Measurements from ENCODE around the gene KHNYN.

Gene KHNYN

DNA sequence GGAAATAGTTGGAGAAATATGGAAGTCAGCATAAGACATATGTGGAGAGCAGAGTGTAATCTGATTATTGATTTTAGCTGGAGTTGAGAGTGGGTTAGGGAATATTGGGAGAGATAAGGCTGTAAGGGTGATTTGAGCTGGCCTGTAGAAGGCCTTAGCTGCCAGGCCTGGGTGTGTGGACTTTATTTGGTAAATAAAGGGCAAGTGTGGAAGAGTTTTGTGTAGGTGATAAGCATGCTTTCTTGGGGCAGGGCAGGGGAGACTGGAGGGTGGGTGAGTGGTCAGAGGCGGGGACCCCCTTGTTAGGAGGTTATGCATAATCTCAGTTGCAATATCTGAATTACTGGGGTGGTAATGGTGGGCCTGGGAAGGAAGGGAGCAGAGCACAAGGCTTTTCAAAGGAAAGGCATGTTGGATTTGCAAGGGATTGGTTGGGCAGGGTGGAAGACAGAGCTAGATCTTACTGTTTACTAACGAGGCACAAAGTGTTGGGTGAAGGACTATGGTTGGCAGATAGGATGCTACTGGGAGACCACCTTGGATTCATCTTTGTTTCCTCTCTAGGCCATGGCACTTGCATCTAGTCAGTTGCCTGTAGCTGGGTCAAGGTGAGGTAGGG, 5.5 kb downstream of the KHNYN start:
- Histone ChIP-seq H3K4me1 (ENCODE audit: insufficient read depth, low read length) (peaks cover 5% of the 10 kb centered on the region; the same call in 1 of the 2 replicates), H3K9ac (ENCODE audit: low read depth, low read length) (no peak overlapping the region), H3K36me3 (ENCODE audit: insufficient read depth, low read length) (peaks cover 16% of the 10 kb centered on the region), H3K9me3 (ENCODE audit: control insufficient read depth, insufficient read depth, low read length) (no peaks in the 10 kb centered on the region)

DNA sequence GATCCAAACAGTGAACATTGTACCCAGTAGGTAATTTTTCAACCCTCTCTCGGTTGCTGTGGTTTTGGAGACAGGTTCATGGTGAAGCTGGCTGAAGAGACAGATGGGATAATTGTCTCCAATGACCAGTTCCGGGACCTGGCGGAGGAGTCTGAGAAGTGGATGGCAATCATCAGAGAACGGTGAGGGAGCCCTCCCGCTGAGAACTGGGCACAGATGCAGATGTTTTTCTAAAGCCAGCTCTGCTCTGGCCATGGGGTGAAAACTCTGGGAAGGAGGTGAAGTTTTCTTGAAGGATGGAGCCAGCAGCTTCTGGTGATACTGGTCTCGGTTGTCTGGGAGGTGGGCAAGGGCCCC, 6.2 kb downstream of the KHNYN start:
- Histone ChIP-seq H3K9ac (ENCODE audit: low read depth, low read length) (no peak overlapping the region), H3K9me3 (ENCODE audit: control insufficient read depth, insufficient read depth, low read length) (no peaks in the 10 kb centered on the region), H3K4me1 (ENCODE audit: insufficient read depth, low read length) (peaks cover 5% of the 10 kb centered on the region; the same call in 1 of the 2 replicates), H3K36me3 (ENCODE audit: insufficient read depth, low read length) (peaks cover 16% of the 10 kb centered on the region)

DNA sequence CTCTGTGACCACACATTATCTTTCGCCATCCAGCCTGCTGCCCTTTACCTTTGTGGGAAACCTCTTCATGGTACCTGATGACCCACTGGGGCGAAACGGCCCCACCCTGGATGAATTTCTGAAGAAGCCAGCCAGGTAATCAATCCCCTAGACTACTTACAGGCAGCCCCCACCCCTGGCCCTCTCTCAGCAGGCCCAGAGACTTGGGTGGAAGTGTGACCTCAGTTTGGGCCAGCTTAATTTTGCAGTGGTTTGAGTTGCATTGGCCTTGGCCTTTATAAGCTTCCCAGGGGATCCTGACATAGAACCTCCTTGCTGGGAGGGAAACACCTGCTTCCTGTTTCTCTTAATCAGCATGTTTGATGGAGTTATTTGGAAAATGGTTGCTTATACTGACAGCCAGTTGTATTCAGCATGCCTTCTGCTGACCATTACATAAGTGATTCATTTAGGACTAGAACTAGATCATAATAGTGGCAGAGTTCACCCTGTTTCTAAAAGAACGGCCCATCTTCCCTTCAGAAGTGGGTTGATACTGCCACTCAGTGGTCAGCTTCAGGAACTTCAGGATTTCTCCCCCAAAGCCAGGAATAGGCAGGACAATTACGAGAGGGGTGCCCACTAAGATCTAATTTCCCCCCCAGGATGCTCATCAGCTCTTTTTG, 6.7 kb downstream of the KHNYN start:
- Histone ChIP-seq H3K9ac (ENCODE audit: low read depth, low read length) (no peak overlapping the region), H3K36me3 (ENCODE audit: insufficient read depth, low read length) (peaks cover 16% of the 10 kb centered on the region), H3K9me3 (ENCODE audit: control insufficient read depth, insufficient read depth, low read length) (no peaks in the 10 kb centered on the region), H3K4me1 (ENCODE audit: insufficient read depth, low read length) (peaks cover under 1% of the 10 kb centered on the region; the same call in 1 of the 2 replicates)

DNA sequence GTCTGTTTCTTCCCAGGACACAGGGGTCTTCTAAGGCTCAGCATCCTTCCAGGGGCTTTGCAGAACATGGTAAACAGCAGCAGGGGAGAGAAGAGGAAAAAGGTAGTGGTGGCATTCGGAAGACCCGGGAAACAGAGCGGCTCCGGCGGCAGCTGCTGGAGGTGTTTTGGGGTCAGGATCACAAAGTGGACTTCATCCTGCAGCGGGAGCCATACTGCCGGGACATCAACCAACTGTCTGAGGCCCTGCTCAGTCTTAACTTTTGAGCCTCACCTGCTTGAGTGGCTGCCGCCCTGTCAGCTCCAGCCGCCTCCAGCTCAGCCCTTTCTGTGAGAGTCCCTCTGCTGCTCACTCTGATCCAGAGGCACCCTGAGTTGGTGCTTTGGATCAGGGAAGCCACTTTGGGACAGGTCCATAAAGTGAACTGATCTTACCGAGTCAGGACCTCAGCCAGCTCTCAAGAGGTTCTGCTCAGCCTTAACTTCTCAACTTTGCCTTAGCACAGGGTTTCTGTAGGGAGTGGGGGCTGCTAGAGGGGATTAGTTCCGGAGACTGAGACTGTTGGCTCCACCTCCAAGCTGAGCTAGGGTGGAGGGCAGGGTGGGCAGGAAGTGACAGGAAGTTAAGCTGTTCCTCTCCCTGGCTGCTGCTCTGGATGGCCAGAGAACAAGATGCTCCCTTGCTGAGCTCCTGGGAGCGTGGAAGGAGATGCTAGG, 7.4 kb downstream of the KHNYN start:
- Histone ChIP-seq H3K36me3 (ENCODE audit: insufficient read depth, low read length) (peaks cover 16% of the 10 kb centered on the region), H3K9me3 (ENCODE audit: control insufficient read depth, insufficient read depth, low read length) (no peaks in the 10 kb centered on the region), H3K4me1 (ENCODE audit: insufficient read depth, low read length) (no peaks in the 10 kb centered on the region), H3K9ac (ENCODE audit: low read depth, low read length) (no peak overlapping the region)

DNA sequence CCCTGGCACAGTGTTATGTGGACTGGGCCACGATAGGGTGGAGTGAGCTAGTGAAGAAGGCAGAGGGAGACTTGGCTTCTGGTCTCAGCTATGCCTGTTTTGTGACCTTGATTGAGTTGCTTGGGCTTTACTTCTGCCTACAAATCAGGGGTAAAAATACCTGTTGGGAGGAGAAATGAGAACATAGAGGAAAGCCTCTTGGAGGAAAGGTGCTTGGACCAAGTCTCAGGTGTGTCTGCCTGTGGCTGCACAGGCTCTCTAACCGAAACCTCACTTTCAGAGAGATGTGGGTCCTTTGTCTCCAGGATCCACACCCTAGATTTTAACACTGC, 7.9 kb downstream of the KHNYN start:
- Histone ChIP-seq H3K36me3 (ENCODE audit: insufficient read depth, low read length) (peaks cover 16% of the 10 kb centered on the region), H3K9ac (ENCODE audit: low read depth, low read length) (no peak overlapping the region), H3K9me3 (ENCODE audit: control insufficient read depth, insufficient read depth, low read length) (no peaks in the 10 kb centered on the region), H3K4me1 (ENCODE audit: insufficient read depth, low read length) (no peaks in the 10 kb centered on the region)

DNA sequence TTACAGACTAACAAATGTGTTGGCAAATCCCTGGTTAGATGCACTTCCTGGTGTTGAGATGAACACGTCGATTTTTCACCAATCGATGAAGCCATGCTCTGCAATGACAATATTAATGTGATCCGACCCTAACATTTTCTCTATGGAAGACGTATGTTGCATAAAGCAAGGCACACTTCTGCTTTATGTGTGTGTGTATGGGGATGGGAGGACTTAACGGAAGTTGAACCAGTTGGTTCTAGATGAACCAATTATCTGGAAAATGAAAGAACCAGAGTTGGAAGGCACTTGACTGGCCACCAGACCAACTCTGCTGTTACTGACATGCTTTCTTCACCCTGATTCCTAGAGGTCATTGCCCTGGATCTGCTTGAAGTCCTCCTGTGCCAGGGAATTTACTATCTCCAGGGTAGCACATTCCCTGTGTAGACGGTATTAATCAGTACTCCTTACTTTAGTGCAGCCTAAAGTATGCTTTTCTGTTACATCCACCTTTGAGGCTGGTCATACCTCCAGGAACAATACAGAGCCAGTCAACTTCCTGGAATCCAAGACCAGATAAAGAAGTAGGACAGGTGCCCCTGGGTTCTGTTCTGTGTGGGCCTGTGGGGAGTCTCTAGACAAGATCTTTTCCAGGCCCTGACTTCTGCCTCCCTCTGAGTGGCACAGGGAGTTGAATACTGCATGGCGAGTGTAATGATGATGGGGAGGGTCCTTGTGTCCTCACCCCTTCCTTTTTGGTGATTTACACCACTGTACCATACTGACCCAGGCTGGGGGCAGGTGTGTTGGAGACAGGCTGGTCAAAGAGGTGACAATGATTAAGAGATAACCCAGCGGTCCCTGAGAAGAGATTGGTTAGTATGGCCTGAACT, 8.7 kb downstream of the KHNYN start:
- H3K36me3 ChIP-seq (ENCODE audit: insufficient read depth, low read length) = peaks cover 16% of the 10 kb centered on the region
- H3K9ac ChIP-seq (ENCODE audit: low read depth, low read length) = no peak overlapping the region
- H3K4me1 ChIP-seq (ENCODE audit: insufficient read depth, low read length) = no peaks in the 10 kb centered on the region

DNA sequence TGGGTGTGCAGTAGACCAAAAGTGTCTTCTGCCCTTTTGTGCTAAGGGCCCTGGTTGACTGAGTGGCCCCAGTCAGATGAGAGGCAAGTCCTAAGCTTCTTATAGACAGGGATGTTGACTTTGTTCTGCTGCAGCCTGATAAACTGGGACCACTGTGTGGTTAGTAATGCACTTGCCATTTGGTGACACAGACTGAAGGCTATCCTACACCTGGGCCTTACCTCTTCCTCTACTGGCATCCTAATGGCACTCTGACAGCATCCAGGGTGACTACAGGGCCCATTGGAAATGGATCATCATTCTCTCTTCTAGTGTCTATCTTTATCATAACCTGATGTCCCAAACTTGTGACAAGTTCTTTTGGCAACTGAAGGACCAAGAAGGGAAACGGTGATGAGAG, 9.5 kb downstream of the KHNYN start:
- H3K36me3 ChIP-seq (ENCODE audit: insufficient read depth, low read length) = peaks cover 16% of the 10 kb centered on the region
- H3K4me1 ChIP-seq (ENCODE audit: insufficient read depth, low read length) = no peaks in the 10 kb centered on the region
- H3K9ac ChIP-seq (ENCODE audit: low read depth, low read length) = no peak overlapping the region
- H3K9me3 ChIP-seq (ENCODE audit: control insufficient read depth, insufficient read depth, low read length) = no peaks in the 10 kb centered on the region

More for the DNA sequence above, 8.7 kb downstream of the KHNYN start:
- no peaks in the 10 kb centered on the region for H3K9me3 ChIP-seq (ENCODE audit: control insufficient read depth, insufficient read depth, low read length)

DNA sequence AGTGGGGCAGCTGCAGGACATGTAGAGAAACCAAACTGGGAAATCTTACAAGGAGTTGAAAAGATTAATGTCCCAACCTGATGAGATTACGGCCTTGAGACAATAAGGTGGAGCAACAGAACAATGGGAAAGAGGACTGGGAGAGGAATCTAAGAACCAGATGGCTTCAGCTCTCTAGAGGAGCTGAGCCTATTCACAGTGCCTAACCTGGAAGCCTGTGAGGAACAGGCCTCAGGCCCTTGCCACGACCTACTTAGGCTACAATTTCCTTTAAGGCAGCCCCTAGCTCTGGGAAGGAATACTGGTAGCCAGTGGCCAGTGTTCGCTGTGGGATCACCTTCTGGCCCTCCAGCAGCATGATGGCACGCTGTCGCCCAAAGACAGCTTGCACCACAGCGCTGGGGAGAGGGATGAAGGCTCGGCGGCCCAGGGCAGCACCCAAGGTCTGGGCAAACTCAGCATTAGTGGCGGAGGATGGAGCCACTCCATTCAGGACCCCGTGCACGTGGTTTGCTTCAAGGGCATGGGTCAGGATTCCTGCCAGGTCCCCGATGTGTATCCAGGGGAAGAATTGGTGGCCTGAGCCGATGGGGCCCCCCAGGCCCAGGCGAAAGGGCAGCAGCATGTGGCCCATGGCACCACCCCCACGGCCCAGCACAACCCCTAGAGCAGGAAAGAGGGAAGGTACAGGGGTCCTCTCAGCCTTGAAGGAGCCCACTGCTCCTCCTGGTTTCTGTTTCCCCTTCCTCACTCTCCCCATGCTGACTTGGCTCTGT, 10.3 kb downstream of the KHNYN start:
- H3K4me1 ChIP-seq (ENCODE audit: insufficient read depth, low read length) = no peaks in the 10 kb centered on the region
- H3K9me3 ChIP-seq (ENCODE audit: control insufficient read depth, insufficient read depth, low read length) = no peaks in the 10 kb centered on the region
- H3K36me3 ChIP-seq (ENCODE audit: insufficient read depth, low read length) = peaks cover 16% of the 10 kb centered on the region
- H3K9ac ChIP-seq (ENCODE audit: low read depth, low read length) = no peak overlapping the region

DNA sequence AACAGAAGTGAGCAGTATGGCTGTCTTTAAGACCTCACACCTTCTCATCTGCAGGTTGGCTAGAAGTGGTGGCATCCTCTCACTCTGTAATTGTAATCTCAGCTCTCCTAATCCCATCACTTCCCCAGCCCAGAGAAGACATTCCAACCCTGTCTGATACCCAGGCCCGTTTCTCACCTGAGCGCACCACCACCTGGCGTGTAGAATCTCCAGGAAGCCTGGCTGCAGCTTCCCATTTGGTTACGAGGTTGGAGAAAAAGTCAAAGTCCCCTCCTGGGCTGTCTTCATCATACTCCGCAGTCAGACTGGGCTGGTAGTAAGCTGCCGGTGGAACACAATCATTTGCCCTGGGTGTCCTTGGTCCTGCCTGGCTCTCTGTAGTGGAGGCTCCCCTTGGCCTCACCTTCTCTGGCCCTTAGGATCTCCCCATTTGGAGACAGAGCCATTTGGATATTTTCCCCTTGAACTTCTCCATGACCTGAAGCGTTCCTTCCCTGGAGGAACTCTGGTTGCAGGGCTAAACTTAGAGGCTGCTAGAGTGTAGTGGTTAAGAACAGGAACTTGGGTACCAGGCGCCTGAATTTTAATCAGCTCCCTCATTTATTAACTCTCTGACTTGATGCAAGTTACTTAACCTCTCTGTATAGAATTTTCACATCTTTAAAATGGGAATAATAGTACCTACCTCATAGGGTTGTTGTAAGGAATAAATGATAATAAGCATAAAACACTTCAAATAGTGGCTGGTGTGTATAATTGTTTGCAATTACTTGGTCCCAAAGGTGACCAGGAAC, 11.0 kb downstream of the KHNYN start:
- Histone ChIP-seq H3K9ac (ENCODE audit: low read depth, low read length) (no peak overlapping the region), H3K36me3 (ENCODE audit: insufficient read depth, low read length) (peaks cover 16% of the 10 kb centered on the region), H3K9me3 (ENCODE audit: control insufficient read depth, insufficient read depth, low read length) (no peaks in the 10 kb centered on the region), H3K4me1 (ENCODE audit: insufficient read depth, low read length) (no peaks in the 10 kb centered on the region)

DNA sequence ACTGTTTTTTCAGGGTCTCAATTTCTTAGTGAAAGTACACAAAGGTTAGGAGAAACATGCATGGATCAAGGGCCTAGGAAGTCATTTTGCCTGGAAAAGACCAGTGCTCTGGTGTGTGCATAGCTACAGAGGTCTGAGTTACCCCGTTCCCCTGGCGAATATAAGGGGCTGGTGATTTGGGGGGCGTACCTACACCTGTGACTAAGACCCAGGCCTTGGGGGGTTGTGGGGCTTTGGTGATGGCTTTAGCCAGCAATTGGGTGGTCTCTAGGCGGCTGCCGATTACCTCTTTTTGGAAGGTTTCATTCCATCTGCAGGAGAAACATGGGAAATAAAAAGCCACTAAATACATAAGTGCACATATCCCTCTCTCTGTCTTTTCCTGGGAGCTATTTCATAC, 11.7 kb downstream of the KHNYN start:
- H3K9ac ChIP-seq (ENCODE audit: low read depth, low read length) = peak overlapping the region; percentile 88
- peaks cover 16% of the 10 kb centered on the region for H3K36me3 ChIP-seq (ENCODE audit: insufficient read depth, low read length)
- no peaks in the 10 kb centered on the region for H3K4me1 ChIP-seq (ENCODE audit: insufficient read depth, low read length)
- no peaks in the 10 kb centered on the region for H3K9me3 ChIP-seq (ENCODE audit: control insufficient read depth, insufficient read depth, low read length)

DNA sequence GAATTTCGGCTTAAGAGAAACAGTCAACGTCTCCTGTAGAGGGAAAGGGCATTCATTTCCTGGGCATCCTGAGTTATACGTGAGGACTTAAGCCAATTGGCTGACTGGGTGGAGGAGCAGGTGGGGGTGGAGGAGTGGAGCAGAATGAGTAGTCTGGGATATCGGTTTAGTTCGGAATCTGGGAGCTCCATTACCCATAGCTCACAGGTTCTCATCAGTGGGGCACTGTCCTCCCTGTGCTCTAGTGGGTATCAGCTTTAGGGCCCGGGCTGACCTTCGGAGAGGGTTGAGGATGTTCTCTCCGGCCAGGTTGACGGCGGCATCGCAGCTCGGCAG, 12.1 kb downstream of the KHNYN start:
- Histone ChIP-seq H3K36me3 (ENCODE audit: insufficient read depth, low read length) (peaks cover 16% of the 10 kb centered on the region), H3K9me3 (ENCODE audit: control insufficient read depth, insufficient read depth, low read length) (no peaks in the 10 kb centered on the region), H3K4me1 (ENCODE audit: insufficient read depth, low read length) (no peaks in the 10 kb centered on the region), H3K9ac (ENCODE audit: low read depth, low read length) (peak overlapping the region; percentile 88)

DNA sequence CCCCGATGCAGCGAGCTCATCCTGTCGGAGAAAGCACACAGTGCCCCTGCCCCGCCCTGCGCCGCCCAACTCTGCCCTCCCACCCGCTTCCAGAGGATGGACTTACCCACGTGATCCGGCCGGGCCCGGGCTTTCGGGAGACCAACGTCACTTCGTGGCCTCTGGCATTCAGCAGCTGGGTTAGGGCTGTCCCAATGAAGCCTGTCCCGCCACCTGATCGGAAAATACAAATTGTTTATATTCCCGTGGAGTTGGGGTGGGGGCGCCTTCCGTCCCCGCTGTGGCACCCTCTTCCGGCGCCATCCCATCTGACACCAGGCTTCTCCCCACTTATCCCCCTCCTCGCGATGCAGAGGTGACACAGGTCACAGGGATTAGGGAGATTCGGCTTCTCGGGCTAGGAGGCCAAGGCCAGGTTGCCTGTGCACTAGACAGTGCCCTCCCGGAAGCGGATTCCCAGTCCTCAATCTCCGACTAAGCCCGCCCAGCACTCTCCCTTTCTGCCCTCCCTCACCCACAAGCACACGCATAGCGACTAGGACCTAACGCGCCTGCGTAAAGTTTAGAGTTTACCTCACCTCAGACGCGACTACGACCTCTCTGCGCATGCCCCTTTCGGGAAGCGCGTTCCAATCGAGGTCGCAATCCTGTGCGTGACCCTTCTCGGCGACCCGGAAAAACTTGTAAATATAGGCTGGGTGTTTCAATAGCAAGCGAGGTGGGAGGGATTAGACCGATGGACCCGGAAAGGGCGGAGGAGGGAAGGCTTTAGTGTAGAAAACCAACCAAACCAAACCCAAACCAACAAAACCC, 12.7 kb downstream of the KHNYN start, which contains the start of gene SDR39U1:
TSS of gene SDR39U1 (minus strand) at position 537 of the 813 bp plus-strand sequence. CDS start at position 530, 7 bp downstream.
- peak within 1 kb of the TSS; percentile 88 for H3K9ac ChIP-seq (ENCODE audit: low read depth, low read length)
- H3K9me3 ChIP-seq (ENCODE audit: control insufficient read depth, insufficient read depth, low read length) = no peaks in the 10 kb centered on the region
- H3K4me1 ChIP-seq (ENCODE audit: insufficient read depth, low read length) = no peaks in the 10 kb centered on the region
- peaks cover 16% of the 10 kb centered on the region for H3K36me3 ChIP-seq (ENCODE audit: insufficient read depth, low read length)

Measured in ES-I3 (cell line).